ENCODE measurements around the gene FOXK1.
"Not testable (repeated sequence)": the region's sequence is repeated elsewhere in the genome, so short reads cannot be mapped to it uniquely, and the experiment has no call there.

FOXK1 gene

GRCh38 chr7:4667776-4668509 lies 14.2 kb upstream of the FOXK1 start:
- DNase-seq: no peak

GRCh38 chr7:4668510-4668847 lies 13.6 kb upstream of the FOXK1 start:
- no peak for DNase-seq

- DNase-seq: no peak
Measured at GRCh38 chr7:4670791-4671190, 11.3 kb upstream of the FOXK1 start.

GRCh38 chr7:4675771-4676367 lies 6.2 kb upstream of the FOXK1 start:
- DNase-seq: no peak

GRCh38 chr7:4677518-4677917 lies 4.6 kb upstream of the FOXK1 start:
- not testable (repeated sequence) for DNase-seq

GRCh38 chr7:4681218-4681851 lies 760 bp upstream of the FOXK1 start:
- no peak for DNase-seq

- no peak for DNase-seq
Measured at GRCh38 chr7:4682621-4683042, 537 bp downstream of the FOXK1 start.

GRCh38 chr7:4683043-4683883 lies 1.2 kb downstream of the FOXK1 start:
- DNase-seq: no peak

GRCh38 chr7:4683884-4684565 lies 1.9 kb downstream of the FOXK1 start:
- no peak for DNase-seq

GRCh38 chr7:4684846-4685245 lies 2.8 kb downstream of the FOXK1 start:
- DNase-seq: no peak

GRCh38 chr7:4685676-4686075 lies 3.6 kb downstream of the FOXK1 start:
- DNase-seq: not testable (repeated sequence)

- DNase-seq: no peak
Measured at GRCh38 chr7:4687956-4688355, 5.9 kb downstream of the FOXK1 start.

- no peak for DNase-seq
Measured at GRCh38 chr7:4689151-4689550, 7.1 kb downstream of the FOXK1 start.

GRCh38 chr7:4689668-4690067 lies 7.6 kb downstream of the FOXK1 start:
- no peak for DNase-seq

GRCh38 chr7:4690953-4691856 lies 9.1 kb downstream of the FOXK1 start:
- no peak for DNase-seq

GRCh38 chr7:4692055-4692454 lies 10.0 kb downstream of the FOXK1 start:
- no peak for DNase-seq

- not testable (repeated sequence) for DNase-seq
Measured at GRCh38 chr7:4692622-4693021, 10.5 kb downstream of the FOXK1 start.

GRCh38 chr7:4693152-4693551 lies 11.1 kb downstream of the FOXK1 start:
- no peak for DNase-seq

GRCh38 chr7:4693749-4694148 lies 11.7 kb downstream of the FOXK1 start:
- no peak for DNase-seq

GRCh38 chr7:4694305-4694704 lies 12.2 kb downstream of the FOXK1 start:
- DNase-seq: no peak

- DNase-seq: no peak
Measured at GRCh38 chr7:4698707-4699275, 16.7 kb downstream of the FOXK1 start.

Measured in cortex of kidney (tissue), 1 donor.